CD4-positive, alpha-beta T cell treated with Interleukin-17A for 4 hours (primary cell): ENCODE data around the gene EIF3F.
"Not testable (repeated sequence)": the region's sequence is repeated elsewhere in the genome, so short reads cannot be mapped to it uniquely, and the experiment has no call there.

Experiments
- DNase-seq: peaks from one replicate; pipeline ENCODE4 v3.0.0-alpha.2; 2020; ENCODE audit warnings: mixed read lengths

EIF3F gene

DNA sequence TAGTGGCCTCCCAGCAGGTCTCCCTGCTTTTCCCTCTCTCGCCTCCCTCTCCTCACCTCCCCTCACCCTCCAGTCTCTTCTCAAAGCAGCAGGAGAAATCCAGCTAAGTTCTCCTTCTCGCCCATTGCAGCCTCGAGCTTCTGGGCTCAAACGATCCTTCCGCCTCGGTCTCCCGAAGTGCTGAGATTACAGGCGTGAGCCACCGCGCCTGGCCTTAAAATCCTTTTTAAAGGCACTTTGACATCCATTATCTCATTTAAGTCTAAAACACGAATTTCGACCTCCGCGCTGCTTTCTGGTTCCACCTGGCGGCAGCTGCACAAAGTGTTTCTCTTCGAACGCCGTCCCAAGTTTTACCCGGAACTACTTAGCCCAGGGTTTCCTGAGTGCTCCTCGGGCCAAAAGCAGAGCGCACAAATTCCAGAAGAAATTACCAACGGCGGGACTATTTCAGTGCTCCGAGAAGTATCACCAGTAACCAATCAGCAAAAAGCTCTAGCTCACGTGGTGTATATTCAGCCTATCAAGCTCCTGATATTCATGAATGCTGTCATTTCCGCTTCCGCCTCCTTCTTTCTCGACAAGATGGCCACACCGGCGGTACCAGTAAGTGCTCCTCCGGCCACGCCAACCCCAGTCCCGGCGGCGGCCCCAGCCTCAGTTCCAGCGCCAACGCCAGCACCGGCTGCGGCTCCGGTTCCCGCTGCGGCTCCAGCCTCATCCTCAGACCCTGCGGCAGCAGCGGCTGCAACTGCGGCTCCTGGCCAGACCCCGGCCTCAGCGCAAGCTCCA is at the start of gene EIF3F:
Gene EIF3F, plus strand, starts transcription at position 570 of the 792 bp plus-strand sequence. Its CDS starts 16 bp downstream, at position 586.
- DNase-seq = peak; percentile 89

DNA sequence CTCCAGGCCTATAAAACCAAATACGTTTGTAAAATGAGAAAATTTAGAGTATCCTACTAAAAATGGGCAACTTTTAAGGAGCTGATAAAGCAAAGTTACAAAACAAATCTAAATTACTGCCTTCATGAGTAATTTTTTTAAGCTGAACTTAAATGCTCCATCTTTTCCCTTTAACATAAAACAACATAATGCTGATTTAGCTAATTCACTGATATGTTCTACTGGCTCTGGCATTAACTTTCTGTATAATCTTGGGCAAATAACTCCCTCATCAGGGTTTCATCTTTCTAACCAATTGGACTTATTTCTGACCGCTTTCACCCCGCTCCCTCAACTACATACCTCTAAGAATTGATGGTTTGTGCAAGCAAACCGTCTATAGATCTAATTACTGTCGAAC is 46.0 kb upstream of the EIF3F start:
- DNase-seq = no peak

GRCh38 chr11:7941608-7942007 is 45.5 kb upstream of the EIF3F start, which contains the start of gene OR10A3:
Gene OR10A3 (minus strand): TSS chr11:7941708. CDS start chr11:7939520, 2,188 bp downstream.
- no peak for DNase-seq

GRCh38 chr11:7944123-7944522 is 43.0 kb upstream of the EIF3F start:
- no peak for DNase-seq

DNA sequence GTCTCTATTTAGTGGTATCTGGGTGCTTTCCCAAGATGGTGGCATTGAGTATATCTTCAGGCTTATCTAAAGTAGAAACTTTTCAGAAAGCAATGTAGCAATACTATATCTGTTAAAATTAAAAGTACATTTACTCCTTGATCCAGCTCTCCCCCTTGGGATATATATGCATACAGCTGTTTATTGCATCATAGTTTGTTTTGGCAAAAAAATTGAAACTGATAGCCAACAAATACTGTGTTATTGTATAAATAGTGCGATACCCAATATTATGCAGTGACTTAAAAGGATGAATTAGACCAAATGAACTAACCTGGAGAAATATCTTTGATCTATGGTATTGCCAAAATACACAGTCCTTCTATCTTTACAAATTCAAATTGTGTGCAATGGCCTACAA is 37.2 kb upstream of the EIF3F start:
- DNase-seq = no peak

GRCh38 chr11:7955191-7955590 is 31.9 kb upstream of the EIF3F start:
- no peak for DNase-seq

- no peak for DNase-seq
These were observed 22.9 kb upstream of the EIF3F start for GRCh38 chr11:7964261-7964660.

DNA sequence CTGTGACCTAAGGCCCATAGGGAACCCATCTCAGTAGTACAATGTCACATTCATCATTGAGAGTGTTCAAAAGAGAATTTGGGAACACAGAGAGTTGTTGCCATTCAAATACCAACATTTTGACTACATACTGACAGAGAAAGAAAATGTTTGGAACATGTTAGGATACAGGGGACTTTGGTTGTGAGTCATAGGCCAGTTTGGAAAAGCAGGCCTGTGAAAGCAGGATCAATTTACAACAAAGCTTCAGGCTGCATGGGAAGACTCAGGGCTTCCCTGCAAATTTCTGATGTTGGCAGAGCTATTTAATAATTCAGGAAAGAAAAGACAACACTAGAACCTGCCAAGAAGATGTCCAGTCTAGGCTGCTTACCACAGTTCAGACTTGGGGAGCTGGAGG is 22.3 kb upstream of the EIF3F start:
- DNase-seq = no peak

- DNase-seq = no peak
These were observed 21.8 kb upstream of the EIF3F start, which contains the start of gene NLRP10 for GRCh38 chr11:7965386-7965785. Gene NLRP10 (minus strand): TSS chr11:7965447. CDS start chr11:7963495, 1,952 bp downstream.

DNA sequence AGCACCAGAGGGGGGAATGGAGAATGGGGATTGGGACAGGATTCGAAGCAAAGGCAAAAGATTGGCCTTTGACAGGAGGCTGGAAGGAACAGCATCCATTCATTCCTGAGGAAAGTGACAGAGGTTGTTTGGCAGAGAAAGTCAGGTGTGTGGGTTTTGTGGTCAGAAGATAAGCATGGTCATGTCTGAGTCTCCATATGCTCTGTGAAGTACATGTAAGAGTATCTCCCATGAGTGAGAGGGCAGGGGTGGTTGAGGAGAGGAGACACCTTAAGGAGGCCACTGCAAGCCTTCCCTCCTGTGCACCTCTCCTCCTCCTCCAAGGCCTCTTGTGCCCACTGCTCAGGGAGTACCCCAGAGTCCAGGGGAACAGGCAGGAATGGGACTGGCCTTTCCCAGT is 20.0 kb upstream of the EIF3F start:
- no peak for DNase-seq

DNA sequence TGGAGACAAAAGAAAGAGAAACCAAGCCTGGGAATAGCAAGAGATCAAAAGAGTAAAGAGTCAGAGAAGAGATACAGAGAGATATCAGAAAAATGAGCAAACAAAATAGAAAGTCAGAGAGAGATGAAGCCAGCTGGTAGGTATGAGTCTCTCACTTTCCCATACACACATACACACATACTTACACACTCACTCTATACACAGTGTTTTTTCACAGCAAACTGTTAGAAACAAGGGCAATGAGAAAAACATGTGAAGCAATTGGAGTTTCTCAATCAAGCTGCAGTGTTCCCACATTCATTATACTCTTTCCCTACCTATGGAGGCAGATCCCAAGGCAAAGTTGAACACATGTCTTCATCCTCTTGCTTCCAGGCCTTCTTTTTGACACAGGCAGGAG is 19.3 kb upstream of the EIF3F start:
- DNase-seq = no peak

- DNase-seq = no peak
These were observed 18.5 kb upstream of the EIF3F start for GRCh38 chr11:7968686-7969085.

- DNase-seq = no peak
These were observed 17.1 kb upstream of the EIF3F start for GRCh38 chr11:7969756-7970646.

DNA sequence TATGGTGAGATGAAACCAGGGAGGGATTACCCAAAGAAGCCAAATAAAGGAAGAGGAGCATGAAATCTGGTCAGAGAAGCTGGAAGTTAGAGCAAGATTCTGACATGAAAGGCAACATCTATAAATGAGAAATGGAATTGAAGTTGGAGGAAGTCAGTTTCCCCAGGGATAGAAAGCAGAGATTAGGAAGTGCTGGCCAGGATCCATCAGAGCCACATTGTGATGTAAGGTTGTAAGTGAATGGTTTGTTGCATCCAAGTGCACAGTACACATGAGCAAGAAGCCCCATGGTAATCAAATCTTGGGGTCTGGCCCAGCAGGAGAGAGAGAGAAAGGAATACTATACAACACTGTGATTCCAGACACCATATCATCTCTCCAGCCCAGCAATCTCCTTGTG is 15.3 kb upstream of the EIF3F start:
- no peak for DNase-seq

- DNase-seq = no peak
These were observed 14.1 kb upstream of the EIF3F start for GRCh38 chr11:7973011-7973410.

DNA sequence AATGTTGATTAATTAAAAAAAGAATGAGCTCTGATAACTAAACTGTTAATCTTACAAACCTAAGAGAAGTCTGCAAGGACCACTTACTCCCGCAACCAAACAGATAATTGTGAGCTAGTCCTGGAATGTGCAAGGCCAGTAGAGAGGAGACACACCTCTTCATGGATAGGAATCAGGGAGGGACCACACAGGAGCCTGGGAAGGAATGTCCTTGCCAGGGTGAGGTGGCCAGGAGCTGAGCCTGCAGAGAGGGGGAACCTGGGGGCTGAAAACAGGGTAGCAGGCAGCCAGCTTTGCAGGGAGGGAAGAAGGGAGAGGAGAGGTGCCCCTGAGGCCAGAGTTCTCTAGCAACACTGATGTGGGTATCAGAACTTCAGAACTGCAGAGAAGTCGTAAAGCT is 12.5 kb upstream of the EIF3F start:
- no peak for DNase-seq

DNA sequence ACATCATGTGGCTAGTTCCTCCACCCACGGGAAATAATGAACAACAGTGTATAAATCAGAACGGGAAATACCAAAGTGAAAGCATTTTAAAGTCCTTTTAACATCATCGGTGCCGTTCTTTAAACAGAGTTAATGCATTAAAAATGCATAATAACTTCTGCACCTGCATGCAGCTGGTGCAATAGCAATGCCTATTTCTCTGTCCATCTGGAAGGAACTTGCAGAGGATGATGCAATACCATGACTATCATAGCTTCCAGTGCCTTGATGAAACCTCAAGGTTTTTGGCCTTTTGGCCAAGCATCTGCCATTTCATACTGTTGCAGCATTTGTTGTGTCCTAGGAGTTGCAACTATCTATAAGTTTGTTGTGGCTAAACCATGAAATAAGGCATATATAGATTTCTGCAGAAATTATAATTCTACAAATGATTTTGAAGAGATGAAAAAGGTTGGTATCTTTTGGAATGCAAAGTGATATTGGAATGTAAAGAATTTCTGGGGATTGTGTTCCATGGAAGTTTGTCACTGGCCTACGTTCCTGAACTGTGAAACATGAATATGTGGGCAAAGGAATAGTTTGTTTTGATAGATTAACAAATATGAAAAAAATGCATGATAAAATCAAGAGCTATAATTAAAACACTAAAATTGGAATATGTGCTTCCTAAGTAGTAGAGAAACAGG is 9.8 kb upstream of the EIF3F start:
- no peak for DNase-seq

- no peak for DNase-seq
These were observed 5.4 kb upstream of the EIF3F start for GRCh38 chr11:7981619-7982157.

GRCh38 chr11:7982582-7983119 is 4.5 kb upstream of the EIF3F start:
- no peak for DNase-seq

DNA sequence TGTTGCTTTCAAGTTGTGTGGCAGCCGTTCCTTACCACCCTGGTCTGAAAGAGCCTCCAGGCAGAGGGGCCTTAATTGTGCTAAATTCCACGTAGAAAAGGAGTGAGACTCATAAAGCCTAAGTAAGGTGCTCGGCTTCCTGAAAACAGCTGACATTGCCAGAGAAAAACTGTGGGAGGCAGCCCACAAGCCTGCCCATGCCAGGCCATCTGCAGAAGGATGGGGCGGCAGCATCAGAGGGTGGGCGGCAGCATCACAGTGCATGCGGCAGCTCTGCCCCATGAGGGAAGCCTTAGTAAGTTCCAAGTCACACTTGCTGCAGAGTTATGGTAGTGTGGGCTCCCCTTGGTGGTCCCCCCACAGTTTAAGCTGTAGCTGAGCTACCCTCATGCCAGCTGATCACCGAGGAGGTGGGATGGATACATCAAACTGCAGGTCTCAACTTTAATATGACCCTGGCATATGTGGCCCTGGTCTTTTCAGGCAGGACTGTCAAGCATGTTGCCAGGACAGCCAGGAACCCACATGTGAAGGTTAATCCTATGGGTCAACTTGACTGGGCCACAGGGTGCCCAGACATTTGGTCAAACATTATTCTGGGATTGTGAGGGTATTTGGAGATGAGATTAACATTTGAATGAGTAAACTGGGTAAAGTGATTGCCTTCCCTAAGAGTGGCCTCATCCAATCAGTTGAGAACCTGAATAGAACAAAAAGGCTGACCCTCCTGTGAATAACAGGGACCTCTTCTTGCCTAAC is 3.1 kb upstream of the EIF3F start:
- no peak for DNase-seq

DNA sequence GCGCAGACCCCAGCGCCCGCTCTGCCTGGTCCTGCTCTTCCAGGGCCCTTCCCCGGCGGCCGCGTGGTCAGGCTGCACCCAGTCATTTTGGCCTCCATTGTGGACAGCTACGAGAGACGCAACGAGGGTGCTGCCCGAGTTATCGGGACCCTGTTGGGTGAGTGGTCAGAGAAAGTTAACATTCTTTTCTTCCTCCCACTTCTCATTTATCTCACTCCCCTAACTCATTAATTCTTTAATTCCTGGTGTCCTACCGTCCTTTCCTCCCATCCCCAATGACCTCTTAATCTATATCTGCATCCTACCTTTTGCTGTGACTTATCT is 385 bp downstream of the EIF3F start:
- DNase-seq = not testable (repeated sequence)
